ENCODE measurements around the gene SLC31A1.

GRCh38 chr9:113216406-113216805, 4.9 kb upstream of the SLC31A1 start:
- TF ChIP-seq, protein P1, sequence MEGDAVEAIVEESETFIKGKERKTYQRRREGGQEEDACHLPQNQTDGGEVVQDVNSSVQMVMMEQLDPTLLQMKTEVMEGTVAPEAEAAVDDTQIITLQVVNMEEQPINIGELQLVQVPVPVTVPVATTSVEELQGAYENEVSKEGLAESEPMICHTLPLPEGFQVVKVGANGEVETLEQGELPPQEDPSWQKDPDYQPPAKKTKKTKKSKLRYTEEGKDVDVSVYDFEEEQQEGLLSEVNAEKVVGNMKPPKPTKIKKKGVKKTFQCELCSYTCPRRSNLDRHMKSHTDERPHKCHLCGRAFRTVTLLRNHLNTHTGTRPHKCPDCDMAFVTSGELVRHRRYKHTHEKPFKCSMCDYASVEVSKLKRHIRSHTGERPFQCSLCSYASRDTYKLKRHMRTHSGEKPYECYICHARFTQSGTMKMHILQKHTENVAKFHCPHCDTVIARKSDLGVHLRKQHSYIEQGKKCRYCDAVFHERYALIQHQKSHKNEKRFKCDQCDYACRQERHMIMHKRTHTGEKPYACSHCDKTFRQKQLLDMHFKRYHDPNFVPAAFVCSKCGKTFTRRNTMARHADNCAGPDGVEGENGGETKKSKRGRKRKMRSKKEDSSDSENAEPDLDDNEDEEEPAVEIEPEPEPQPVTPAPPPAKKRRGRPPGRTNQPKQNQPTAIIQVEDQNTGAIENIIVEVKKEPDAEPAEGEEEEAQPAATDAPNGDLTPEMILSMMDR (IDR thresholded peaks at IDR 0.05; ENCODE audit: low read depth, low read length): no peak
- no peak for TF ChIP-seq EZH2phosphoT487 (IDR thresholded peaks at IDR 0.05; ENCODE audit: low read depth)

Data from OCI-LY3 (cell line).